Midbrain (tissue), 1 donor: ENCODE results near the gene REV1.
"Not testable (repeated sequence)": the region's sequence is repeated elsewhere in the genome, so short reads cannot be mapped to it uniquely, and the experiment has no call there.

Source experiments
- DNase-seq: peaks from one replicate; lab custom pipeline; 2025; lab: John Stamatoyannopoulos, UW

The REV1 gene

DNA sequence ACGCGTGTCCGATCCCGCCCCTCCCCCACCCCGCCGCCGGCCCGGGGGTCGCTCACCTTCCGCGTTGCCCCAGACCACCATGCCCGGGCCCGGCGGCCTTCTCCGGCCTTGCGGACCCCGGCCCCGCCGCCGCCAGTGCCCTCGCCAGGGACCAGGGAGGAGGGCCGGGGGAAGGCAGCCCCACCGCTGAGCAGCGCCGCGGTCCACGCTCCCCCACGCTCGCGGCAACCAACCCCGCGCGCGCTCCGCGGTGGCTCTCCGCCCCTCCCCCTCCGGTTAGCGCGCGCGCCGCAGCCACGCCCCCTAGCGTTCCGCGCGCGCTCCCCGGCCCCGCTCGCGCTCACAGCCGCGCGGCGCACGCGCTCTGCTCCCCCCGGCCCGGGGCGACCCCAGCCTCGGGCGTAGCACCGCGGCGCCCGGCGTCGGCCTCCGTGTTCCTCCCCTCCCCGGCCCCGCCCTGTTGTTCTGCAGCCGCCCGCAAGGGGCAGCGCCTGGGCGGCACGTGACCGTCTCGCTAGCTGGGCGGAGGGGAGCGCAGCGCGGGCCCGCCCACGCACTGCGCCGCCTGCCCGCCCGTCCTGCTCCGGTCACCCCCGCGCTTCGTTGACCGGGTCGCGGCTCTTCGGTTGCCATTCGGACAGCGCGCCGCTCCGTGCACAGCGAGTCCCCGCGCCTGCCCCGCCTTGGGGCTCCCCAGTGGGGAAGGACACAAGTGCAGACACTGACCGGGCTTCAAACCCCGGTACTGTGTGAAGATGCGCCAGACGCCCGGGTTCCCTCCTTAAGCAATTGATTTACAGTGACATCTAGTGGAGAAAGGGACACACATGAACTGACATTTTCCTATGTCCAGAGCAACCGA lies at the start of gene REV1:
TSS of gene REV1 (minus strand) at position 257 of the 862 bp plus-strand sequence. CDS start 25,042 bp downstream, outside the sequence.
- peak; percentile 95 for DNase-seq

DNA sequence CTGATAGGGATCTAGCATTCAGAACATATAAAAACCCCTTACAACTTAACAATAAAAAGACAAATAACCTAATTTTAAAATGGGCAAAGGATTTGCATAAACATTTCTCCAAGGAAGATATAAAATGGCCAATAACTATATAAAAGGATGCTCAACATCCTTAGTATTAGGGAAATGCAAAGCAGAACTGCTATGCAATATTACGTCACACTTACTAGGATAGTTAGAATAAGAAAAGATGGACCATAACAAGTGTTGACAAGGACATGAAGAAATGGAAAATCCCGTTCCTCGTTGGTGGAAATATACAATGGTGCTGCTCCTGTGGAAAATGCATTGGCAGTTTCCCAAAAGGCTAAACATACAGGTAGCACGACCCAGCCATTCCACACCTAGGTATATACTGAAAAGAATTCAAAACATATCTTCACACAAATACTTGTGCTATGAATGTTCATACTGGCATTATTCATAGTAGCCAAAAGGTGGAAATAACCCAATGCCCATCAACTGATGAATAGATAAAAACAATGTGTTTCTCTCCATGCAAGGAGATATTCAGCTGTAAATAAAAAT lies 48.2 kb upstream of the REV1 start:
- DNase-seq, result no peak

DNA sequence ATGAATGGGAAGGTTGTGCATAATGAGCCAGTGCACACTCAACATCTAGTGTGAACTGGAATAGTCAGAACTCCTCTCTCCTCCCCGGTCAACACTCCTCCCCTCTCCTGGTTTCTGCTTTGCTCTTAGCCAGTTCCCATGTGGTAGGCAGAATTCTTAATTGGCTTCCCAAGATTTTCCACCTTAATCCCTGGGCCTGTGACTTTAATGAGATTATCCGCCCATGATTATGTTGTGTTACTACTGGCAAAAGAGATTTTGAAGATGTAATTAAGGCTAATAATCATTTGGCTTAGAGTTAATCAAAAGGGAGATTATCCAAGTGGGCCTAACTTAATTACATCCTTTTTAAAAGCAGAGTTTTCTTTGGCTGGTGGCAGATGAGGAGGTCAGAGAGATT lies 34.2 kb upstream of the REV1 start:
- no peak for DNase-seq

DNA sequence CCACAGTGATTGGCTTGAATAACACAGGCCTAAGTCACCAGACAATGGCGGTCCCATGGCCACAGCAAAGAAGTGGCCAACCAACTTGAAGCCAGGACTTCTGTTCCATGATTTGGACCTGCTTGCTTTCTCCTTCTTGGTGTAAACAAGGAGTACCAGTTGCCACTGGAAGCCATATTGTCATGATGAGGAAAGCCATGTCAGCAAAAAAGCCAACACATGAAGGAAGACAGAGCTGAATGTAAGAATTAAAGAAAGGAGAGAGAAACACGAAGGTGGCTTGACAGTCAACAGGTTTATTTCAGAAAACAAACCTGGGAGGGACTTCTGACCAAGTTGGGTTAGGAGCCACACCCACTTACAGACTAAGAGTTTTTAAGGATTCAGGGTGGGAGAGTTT lies 32.3 kb upstream of the REV1 start:
- DNase-seq, result no peak

DNA sequence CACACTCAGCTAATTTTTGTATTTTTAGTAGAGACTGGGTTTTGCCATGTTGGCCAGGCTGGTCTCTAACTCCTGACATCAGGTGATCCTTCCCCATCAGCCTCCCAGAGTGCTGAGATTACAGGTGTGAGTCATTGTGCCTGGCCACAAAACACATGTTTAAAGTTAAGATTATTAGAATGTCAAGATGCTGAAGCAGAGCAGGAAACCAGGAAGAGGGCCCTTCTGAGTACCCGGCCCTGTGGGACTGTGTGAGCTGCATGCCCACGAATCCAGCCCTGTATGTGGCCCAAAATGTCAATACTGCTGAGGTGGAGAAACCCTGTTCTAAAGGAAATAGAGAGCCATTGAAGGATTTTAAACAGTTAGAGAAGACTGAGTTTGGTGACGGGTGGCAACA lies 31.0 kb upstream of the REV1 start:
- DNase-seq, result no peak

DNA sequence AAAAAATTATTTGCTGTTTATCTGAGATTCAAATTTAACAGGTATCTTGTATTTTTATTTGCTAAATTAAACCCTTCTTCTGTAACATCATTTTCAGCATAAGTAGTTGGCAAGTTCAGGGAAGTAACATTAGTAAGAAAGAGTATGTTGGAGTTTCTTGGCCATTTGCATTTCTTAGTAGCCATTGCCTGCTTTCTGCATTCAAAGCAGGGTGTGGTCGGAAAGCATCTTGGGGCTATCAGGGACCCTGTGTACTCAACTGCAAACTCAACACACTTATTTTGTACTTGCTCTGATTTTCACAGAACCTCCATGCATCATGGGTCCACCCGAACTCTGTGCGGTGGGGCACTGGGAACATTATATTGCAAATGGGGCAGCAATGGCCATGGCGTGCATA lies 30.4 kb upstream of the REV1 start:
- DNase-seq, result no peak

DNA sequence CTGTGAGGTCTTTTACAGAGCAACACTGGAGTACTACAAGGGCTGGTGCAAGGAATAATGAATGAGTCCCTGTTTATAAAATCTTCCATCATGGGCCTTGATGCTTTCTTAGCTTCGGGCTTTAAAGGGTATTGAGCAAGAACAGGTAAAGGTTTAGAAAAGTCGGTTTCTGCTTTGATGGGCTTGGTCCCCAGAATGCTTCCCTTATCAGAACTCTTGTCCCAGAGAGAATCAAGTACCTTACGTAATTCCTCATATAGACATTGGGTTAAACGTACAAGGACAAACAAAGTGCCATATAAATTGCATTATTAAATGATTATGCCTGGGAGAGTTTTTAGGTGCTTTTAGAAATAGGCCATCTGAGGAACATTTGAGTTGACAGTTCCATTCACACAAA lies 24.5 kb upstream of the REV1 start:
- DNase-seq, result no peak

DNA sequence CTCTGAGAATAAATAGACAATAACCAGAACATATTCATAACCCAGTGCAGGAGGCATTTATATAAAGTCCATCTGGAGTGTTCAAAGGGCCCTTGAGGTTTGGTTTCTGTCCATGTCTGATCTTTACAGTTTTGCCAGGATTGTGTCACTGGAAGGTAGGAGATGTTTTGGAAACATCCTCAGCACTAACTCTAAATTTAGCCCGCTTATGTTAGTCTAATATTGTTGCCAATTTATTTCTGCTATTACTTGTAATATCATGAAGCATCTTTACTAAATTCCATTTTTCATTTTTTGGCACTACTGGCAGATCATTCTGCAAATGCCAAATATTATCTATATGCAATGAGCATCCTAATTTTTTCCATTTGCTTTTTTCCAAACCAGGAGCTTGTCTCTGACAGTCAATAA lies 22.4 kb upstream of the REV1 start:
- DNase-seq, result no peak

DNA sequence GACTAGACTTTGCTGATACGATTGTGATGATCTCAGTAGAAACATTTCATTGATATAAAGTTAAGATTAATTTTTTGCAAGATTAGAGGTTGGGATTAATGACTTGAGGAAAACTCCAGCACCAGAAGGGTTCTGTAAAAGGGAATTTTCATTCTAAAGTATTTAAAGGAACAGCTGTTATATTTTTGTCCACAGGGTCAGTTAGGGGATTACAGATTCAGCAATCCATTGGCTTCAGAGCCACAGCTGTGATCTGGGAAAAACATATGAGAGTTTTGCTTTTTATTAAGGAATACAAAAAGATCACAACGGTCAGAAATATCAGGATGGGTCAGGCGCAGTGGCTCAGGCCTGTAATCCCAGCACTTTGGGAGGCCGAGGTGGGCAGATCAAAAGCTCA lies 19.6 kb upstream of the REV1 start:
- no peak for DNase-seq

DNA sequence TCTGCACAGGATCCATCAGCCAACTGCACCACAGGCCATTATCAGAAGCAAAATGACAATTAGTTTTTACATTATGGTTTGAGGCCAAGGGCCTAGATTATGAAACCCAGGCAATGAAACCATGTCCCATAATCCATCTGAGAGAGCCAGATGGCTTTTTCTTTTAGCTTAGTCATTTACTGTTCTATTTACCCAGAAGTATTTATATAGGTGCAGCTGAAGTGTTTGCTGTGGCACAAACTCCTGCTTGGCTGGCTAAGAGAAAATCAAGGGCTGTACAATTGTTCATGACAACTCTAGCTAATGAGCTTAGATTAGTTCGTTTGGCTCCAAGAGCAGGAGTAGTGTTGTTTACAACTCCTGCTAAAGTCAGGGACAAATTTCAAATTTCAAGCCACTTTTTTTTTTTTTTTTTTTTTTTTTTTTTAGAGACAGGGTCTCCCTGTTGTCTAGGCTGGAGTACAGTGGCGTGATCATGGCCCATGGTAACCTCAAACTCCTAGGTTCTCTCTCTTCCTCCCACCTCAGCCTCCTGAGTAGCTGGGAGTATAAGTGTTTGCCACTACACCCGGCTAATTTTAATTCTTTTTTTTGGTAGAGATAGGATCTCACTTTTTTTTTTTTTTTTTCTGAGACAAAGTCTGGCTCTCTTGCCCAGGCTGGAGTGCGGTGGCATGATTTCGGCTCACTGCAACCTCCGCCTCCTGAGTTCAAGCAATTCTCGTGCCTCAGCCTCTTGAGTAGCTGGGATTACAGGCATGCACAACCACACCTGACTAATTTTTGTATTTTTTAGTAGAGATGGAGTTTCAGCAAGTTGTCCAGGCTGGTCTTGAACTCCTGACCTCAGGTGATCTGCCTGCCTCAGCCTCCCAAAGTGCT lies 18.4 kb upstream of the REV1 start:
- no peak for DNase-seq

DNA sequence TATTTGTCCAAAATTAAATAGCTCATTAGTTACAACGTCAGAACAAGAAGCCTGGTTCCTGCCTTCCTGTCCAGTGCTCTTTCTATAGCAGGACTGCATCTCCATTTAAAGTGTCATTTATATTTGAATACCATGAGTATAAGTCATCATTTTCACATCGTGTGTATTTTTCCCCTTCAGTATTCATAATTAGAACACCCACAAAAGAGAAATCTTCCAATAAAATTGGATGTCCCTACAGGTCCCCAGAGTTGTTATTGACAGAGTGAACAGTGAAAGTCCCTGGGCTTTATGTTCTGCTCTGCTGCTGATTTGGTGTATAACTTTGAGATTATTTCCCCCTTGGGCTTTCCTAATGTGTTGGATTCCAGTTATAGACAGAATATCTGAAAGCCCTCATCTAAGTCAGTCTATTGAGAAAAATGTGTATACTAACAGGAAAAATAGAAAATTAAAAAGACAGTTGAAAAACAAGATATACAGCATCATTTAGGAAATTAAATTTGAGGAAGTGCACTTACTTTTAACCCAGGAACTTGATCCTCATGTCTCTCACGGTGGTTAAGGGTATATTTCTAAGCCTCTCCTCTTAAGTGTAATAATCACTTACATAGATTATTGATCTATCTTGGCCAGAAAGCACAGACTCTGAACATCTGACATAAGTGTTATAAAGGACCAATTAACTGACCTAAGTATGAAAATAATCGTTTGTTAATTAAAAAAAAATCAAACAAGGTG lies 15.2 kb upstream of the REV1 start:
- no peak for DNase-seq

DNA sequence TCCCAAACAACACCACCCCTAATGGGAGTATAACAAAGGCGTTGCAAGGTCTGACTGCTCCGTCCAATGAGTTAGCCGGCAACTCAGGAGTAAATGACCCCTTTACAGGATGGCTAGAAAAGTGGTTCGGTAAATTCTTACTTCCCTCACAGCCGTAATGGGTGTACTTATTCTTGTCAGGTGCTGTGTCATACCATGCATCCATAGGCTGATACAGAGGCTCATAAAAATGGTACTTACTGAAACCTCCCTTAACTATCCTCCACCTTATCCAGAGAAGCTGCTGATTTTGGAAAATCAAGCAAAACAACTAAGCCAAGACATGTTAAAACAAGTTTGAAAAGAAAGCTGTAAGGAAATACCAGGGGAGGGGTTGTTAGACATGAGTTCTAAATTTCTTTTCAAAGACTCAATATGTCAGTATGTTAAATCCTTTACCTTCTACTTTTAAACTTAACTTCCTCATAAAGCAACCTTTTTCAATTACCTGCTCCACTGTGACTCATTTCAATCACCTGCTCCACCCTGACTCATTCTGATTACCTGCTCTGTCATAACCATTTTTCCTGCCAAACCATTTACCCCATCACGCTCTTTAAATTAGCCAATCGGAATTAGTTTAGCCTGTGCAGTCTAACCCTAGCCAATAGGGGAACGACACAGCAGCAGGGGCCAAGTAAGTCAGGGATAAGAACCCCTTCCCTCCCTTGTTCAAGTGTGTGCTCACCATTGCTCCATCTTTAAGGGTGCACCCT lies 14.0 kb upstream of the REV1 start:
- not testable (repeated sequence) for DNase-seq

DNA sequence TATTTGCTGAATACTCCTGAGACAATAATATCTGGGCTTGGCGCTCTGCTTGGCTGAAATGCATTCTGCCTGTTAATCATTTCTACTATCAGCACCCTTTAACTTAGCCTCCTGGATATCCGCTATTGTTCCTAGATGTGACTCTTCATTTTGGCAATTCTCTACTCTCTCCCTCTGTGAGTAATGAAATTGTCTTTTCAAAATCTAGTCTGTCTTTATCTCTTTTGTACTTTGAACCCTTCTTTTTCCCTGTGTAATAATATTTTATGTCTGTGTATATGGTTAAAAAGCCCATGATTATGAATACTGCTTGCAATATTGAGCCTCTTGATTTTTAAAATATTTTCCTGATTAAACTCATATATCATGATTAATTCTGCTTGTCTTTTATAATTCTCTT lies 6.2 kb upstream of the REV1 start:
- DNase-seq, result no peak

DNA sequence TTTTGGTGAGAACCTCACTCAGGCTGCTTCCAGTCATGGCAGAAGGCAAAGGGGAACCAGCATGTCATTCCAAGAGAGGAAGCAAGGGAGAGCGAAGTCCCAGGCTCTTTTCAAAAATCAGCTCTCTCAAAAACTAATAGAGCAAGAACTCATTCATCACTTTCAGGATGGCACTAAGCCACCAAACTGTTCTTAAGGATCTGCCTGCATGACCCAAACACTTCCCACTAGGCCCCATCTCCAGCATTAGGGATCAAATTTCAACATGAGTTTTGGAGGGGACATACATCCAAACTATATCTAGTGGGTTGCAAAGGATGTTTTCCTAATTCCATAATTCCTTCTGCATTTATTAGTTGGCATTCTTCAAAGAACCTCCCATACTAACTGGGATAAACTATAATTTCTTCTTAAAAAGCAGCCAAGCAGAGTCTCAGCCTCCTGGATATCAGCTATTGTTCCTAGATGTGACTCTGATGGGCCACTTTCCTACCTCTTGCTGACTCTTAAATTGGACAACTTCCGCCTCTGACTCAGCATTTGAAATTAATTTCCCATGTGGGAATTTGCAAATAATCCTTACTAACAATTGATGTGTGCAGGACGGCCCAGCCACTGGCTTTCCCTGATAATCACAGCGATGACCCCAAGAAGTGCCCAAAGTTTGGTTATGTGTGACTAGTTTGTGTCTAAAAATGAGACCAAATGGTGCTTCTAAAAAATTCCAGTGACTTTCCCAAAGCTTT lies 5.5 kb upstream of the REV1 start:
- no peak for DNase-seq

DNA sequence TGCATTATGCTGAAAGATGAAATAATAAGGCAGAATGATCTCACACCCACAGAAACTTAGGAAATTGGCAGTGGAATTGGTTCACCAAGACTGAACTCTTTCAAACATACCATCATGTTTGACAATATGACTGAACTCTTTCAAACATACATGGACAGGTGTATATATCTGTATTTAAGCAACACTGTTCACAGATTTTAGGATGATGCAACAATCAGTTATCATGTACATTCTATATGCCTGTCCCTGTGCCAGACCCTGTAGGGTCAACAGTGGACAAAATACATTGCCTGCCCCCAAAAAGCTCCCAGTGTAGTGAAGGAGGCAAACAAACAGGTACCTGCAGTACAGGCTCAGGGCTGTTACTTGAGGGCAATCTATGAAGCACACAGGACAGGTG lies 2.9 kb upstream of the REV1 start:
- DNase-seq, result no peak

DNA sequence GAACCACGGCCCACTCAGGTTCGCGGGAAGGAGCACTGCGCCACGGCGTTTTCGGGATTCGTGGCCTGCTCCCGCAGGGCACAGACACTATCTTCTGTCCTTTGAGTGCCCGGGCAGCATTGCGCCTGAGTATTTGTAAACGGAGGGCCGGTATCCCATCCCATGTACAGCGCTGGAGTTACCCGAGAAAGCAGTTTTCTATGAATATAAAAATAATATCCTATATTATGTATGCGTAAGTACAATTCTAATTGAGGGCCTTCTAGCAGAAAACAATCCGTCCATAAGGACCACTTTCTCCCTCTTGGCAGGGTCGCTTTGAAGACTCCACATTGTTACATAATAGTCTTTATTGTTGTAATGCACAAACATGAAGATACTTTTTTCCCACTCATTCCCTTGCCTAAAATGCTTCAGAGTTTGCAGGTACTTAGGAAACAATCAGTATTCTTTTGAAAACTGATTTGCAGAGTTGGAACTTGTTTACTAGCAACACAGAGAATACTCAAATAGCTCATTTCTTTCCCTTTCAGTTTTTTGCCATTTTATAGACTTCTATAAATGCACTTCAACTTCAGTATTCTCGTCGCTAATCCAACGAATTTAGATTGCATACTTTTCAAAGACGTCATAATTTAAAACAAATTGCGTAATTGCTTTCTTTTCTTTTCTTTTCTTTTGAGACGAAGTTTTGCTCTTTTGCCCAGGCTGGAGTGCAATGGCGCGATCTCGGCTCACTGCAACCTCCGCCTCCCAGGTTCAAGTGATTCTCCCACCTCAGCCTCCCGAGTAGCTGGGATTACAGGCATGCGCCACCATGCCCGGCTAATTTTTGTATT lies 1.0 kb upstream of the REV1 start:
- peak; percentile 63 for DNase-seq

DNA sequence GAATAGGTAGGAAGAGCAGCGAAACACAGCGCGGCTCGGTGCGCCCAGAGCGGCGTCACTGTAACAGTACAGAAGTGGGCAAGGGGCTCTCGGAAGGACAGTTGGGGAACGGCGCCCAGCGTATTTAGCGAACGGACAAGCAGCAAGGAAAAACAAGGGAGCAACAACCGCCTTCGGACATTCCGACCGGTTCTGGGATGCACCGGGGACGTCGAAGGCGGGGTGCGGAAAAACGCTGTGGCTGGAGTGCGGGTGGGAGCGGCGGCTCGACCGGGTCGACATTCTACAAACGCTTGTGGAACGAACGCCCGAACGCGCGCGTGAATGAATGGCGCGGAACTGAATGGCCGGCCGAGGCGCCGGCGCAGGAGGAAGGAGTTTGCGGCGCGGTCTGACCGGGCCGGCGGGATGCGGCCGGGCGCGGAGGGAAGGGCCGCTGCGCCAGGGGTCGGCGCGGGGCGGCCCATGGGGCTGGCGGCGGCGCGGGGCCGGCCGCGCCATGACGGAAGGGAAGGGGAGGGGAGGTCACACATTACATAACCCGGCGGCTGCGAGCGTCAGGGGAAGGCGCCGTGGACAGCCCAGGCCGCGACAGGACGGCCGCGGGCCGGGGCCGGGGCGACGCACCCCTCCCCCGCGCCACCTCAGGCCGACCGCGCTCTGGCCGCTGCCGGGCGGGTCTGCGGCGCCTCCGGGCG lies 605 bp downstream of the REV1 start:
- peak; percentile 74 for DNase-seq

DNA sequence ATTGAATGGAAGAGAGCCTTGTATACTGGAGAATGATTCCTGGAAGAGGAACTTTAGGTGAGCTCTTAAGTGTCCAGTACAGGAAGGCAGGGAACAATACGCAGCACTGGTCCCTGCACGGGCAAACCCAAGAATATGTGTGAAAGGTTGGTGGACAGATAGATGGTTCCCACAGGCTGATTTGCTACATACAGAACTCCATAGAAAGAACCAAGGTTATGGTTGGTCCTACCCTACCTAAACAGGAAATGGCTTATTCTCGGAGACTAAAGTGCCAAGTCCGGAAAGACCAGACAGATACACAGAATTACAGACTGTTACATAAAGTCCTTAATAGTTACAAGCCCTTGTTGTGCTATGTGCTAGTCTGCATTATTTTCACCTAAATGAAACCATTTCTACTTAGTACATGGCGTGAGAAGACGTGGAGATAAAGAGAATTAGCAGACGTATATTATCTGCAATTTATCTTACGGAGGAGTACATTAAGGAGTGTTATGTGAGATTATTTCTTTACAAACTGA lies 1.2 kb downstream of the REV1 start:
- no peak for DNase-seq

DNA sequence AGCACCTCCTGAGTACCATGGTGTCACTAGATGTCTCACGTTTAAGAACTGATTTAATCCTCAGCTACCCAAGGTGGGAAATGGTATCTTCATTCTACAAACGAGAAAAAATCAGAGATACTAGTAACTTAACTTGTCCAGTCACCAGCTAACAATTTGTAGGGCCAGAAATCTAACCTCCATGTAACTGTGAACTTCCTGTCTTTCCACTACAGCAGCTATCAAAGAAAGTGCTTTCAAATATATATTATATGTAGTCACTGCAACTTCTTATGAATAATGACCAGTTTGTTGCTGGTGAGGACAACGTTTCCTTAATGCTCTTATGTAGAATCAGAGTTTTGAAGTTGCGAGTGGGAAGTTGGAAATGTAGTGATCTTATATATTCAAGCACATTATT lies 1.9 kb downstream of the REV1 start:
- no peak for DNase-seq
